ENCODE data around the gene MSRB1.

DNA sequence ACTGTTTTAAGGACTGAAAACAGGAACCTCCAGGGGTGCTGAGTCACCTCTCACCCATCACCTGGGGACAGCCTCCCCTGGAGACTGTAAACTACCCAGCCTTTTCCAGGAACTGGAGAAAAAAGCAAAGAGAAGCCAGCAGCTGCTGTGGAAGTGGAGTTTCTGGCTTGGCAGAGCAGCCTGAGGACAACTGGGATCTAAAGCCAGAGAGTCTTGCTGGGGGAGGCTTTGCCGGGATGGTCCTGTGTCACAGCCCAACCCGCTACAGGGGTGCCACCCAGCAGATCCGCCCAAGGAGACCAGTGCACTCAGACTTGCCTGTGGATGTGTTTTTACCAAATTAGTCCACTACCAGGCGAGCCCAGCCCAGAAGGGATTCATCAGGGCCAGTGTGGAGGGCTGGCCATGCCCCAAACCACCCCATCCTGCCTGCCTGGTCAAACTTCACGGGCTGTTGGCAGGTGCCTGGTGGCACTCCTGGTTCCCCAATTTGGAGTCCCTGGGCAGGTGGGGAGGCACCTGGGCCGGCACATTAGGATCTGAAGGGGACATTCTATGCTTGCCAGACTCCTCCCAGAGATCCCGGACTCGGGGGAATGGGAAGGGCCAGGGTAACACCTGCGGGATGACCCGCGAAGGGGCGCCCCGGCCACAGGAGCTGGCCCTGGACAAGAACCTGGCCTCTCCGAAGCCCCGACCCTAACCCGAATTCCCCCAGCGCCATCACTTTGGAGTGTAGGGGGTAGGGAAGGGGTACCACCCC, 771 bp downstream of the MSRB1 start:
- TF ChIP-seq, protein P1, sequence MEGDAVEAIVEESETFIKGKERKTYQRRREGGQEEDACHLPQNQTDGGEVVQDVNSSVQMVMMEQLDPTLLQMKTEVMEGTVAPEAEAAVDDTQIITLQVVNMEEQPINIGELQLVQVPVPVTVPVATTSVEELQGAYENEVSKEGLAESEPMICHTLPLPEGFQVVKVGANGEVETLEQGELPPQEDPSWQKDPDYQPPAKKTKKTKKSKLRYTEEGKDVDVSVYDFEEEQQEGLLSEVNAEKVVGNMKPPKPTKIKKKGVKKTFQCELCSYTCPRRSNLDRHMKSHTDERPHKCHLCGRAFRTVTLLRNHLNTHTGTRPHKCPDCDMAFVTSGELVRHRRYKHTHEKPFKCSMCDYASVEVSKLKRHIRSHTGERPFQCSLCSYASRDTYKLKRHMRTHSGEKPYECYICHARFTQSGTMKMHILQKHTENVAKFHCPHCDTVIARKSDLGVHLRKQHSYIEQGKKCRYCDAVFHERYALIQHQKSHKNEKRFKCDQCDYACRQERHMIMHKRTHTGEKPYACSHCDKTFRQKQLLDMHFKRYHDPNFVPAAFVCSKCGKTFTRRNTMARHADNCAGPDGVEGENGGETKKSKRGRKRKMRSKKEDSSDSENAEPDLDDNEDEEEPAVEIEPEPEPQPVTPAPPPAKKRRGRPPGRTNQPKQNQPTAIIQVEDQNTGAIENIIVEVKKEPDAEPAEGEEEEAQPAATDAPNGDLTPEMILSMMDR (IDR thresholded peaks at IDR 0.05) = no peak
- TF ChIP-seq POLR2AphosphoS5 (IDR thresholded peaks at IDR 0.05) (no peak), POLR2A (IDR thresholded peaks at IDR 0.05) (no peak)
